GM10847 (cell line): ENCODE measurements around the gene SLC1A2.

Experiments used
- POLR2A ChIP-seq: IDR thresholded peaks from 2 replicates; pipeline ENCODE4 v1.6.1; 2011; ENCODE audit not compliant: insufficient read length; ENCODE audit errors: extremely low read depth

Gene SLC1A2

DNA sequence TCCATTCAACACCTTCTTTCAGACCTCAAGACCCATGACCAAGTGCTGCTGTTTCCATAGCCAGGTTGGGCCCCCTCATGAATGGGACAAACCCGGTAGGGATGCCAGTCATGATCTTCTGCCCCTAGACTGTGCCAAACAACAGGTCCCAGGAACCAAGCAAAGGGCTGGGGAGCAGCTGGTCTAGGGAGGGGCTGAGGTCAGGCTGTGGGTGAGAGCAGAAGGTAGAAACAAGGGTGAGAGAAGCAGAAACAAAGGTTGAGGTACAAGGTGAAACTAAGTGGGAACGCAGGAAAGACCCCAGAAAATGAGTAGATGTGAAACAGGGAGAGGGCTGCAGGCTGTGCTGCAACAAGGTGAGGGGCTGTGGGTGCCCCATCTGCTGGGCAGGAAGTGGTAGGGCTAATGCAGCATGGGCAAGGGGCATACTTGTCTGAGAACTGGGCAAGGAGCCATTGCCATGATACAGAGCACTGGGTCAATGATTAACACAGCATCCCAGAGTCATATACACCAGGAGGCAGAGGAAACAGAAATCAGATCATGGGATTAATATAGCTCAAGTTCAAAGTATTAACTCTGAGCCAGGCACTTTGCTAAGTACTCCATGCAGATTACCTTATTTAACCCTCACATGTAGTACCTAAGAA is 45.9 kb downstream of the SLC1A2 start:
- TF ChIP-seq POLR2A: no peak

DNA sequence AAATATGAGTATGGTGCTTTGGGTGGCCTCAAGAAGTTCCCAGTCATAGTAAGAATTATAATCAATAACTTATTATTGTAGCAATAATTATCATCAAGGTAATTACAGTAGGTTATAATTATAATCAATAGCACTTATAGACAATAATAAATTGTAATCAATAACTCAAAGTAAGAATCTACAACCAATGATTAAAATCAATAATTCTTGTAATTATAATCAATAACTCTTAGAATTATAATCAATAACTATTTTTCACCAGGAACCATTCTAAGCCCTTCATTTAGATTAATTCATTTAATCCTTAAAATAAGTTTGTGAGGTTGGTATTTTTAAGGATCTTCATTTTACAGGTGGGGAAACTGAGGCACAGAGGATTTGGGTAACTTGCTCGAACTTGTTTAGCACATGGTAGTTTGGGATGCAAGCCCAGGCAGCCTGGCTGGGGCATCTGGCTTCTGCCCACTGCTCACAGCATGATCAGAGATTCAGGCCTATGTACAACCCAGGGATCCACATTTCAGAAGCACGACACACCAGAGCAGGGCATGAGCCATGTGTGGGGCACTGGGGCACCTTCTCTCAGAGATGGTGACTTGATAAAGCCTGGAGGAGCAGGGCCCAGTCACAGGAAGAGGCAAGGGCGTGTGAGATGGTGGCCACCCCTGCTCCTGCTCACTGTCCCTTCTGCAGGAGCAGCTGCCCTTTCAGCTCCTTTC is 46.6 kb downstream of the SLC1A2 start:
- no peak for TF ChIP-seq POLR2A

- TF ChIP-seq POLR2A: no peak
These were observed 51.9 kb downstream of the SLC1A2 start for GRCh38 chr11:35367491-35367890.

DNA sequence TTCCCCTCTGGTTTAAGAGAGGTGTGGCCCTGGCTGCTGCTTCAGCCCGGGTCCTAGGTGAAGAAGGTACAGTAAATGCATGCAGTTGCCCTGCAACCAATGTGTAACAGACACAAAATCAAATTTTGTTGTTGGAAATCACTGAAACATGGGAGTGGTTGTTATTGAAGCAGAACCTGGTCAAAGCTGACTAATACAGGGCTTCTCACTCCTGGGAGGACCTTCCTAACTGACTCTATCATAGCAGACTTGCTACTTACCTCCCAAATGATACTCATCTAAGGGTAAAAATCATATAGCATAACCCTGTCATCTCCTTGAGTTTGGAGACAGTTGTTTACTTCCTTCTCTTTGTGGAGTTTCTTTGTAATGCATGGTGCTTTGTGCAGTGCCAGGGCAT is 52.6 kb downstream of the SLC1A2 start:
- TF ChIP-seq POLR2A: no peak

GRCh38 chr11:35365961-35366360 is 53.4 kb downstream of the SLC1A2 start:
- no peak for TF ChIP-seq POLR2A

DNA sequence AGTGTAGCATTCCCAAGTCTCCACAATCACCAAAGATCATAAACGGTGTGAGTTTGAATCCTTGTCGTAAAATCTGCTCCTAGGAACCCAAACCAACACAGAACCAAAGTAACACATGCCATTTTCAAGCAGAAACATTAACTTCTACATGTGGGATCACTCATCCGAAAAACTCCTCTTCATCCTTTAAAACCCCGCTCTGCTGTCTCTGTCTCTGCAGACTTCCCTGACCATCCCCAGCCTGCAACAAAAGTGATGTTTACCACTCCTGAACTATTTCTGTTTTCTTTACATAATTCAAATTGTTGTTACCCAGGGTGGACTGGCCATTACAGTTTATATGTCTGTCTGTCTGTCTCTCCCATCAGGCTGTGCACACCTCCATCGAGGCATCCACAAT is 54.0 kb downstream of the SLC1A2 start:
- no peak for TF ChIP-seq POLR2A

GRCh38 chr11:35363854-35364780 is 55.2 kb downstream of the SLC1A2 start:
- no peak for TF ChIP-seq POLR2A

- no peak for TF ChIP-seq POLR2A
These were observed 56.0 kb downstream of the SLC1A2 start for GRCh38 chr11:35363246-35363801.

GRCh38 chr11:35362521-35362980 is 56.8 kb downstream of the SLC1A2 start:
- no peak for TF ChIP-seq POLR2A

DNA sequence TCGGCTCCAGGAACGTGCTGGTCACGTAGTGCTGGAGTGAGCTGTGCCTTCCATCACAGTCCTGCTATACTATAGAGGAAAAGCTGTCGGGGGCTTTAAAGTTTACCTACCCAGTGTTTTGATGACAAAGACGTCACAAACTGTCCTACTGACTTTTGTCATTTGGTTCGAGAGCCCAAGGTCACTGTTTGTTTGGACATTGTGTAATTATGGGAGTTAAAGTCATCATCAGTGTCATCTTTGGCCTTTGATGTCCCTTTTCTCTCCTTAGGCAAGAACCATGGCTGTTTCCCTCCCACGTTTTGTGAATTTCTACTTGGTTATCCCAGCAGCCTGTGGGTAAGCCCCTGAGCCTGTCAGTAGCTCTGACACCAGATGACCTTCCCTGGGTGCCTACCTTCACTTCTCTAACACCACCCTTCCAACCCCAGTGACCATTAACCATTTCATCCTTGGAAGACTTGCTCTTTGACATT is 59.3 kb downstream of the SLC1A2 start:
- no peak for TF ChIP-seq POLR2A

GRCh38 chr11:35359321-35360054 is 59.9 kb downstream of the SLC1A2 start:
- TF ChIP-seq POLR2A: no peak

GRCh38 chr11:35358391-35358790 is 61.0 kb downstream of the SLC1A2 start:
- no peak for TF ChIP-seq POLR2A

GRCh38 chr11:35357923-35358322 is 61.4 kb downstream of the SLC1A2 start:
- TF ChIP-seq POLR2A: no peak

DNA sequence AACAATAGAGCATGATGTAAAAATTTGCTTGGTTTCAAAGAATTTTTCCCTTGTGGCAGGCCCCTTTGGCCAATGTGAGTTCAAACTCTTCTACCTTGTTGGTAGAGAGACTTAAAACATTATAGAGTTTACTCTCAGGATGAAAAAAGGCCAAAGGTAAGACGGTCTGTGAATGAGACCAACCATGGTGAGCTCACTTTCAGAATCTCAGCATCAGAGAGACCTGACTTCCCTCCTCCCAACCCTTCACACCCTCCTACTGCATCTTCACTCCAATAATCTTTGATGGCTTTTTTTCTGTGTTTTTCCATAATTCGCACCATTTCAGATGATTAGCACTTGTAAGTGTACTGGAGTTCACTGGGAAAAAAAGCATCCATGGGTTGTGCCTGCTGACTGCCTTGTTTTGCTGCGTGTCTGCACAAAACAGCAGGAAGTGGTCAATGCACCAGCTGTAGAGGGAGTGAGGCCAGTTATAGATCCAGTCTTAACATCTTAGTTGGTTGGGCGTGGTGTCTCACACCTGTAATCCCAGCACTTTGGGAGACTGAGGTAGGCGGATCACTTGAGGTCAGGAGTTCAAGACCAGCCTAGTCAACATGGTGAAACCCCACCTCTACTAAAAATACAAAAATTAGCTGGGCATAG is 64.1 kb downstream of the SLC1A2 start:
- no peak for TF ChIP-seq POLR2A
